CD4-positive, CD25-positive, alpha-beta regulatory T cell (primary cell): ENCODE measurements around the gene MEIG1. TPM values are rescaled to one million over a fixed set of nuclear protein-coding genes. Genes with fewer than 3 reads are reported as not detected.
"Not testable (repeated sequence)": the region's sequence is repeated elsewhere in the genome, so short reads cannot be mapped to it uniquely, and the experiment has no call there.

Experiments
- ATAC-seq, 2 donors: fragments of 150-1000 bp; cut with Tn5 transposase; one replicate each; pipeline ENCODE4 v1.10.0; 2021; ENCODE audit warnings: low read depth in 2 of 2, moderate number of reproducible peaks in 2 of 2, moderate library complexity in 1 of 2
- DNase-seq, 3 donors: peaks; one replicate each; pipeline versions ENCODE4 v3.0.0 to v3.0.0-alpha.2; 2012 to 2022; ENCODE audit warnings: mixed read lengths in 1 of 3
- H3K27ac ChIP-seq: one replicate; pipeline ENCODE4 v1.7.0; 2013; ENCODE audit warnings: mild to moderate bottlenecking, low read length; ENCODE audit not compliant: insufficient read depth, poor library complexity, severe bottlenecking
- H3K27me3 ChIP-seq: one replicate; pipeline ENCODE4 v1.7.0; 2013; ENCODE audit warnings: low read length; ENCODE audit not compliant: control insufficient read depth, insufficient read depth
- H3K36me3 ChIP-seq: one replicate; pipeline ENCODE4 v1.7.0; 2013; ENCODE audit warnings: mild to moderate bottlenecking, low read length, moderate library complexity; ENCODE audit not compliant: control insufficient read depth, insufficient read depth
- H3K4me1 ChIP-seq: 2 replicates; pipeline ENCODE4 v1.7.0; 2013; ENCODE audit warnings: mild to moderate bottlenecking, low read length; ENCODE audit not compliant: insufficient read depth, control insufficient read depth, poor library complexity, severe bottlenecking
- H3K4me3 ChIP-seq: one replicate; pipeline ENCODE4 v1.7.0; 2013; ENCODE audit warnings: low read depth, mild to moderate bottlenecking, low read length, moderate library complexity
- H3K9me3 ChIP-seq, 2 experiments: 1 replicate in 1 of 2; 2 replicates in 1 of 2; pipeline ENCODE4 v1.7.0; 2013; ENCODE audit warnings: low read length in 2 of 2, mild to moderate bottlenecking in 1 of 2, moderate library complexity in 1 of 2; ENCODE audit not compliant: control insufficient read depth in 2 of 2
- H3K27ac Mint-ChIP-seq, 3 donors: one replicate each; pipeline ENCODE4 v1.8.0; 2020 to 2022; ENCODE audit warnings: mild to moderate bottlenecking in 3 of 3, mixed read lengths in 3 of 3, moderate library complexity in 2 of 3
- H3K27me3 Mint-ChIP-seq: one replicate; pipeline ENCODE4 v1.8.0; 2022; ENCODE audit warnings: mild to moderate bottlenecking, mixed read lengths
- H3K36me3 Mint-ChIP-seq: one replicate; pipeline ENCODE4 v1.8.0; 2020; ENCODE audit warnings: mixed read lengths
- H3K4me1 Mint-ChIP-seq, 4 donors: one replicate each; pipeline ENCODE4 v1.8.0; 2020 to 2022; ENCODE audit warnings: mixed read lengths in 4 of 4, mild to moderate bottlenecking in 1 of 4
- H3K4me3 Mint-ChIP-seq, 4 donors: one replicate each; pipeline ENCODE4 v1.8.0; 2020 to 2022; ENCODE audit warnings: mild to moderate bottlenecking in 4 of 4, mixed read lengths in 4 of 4, moderate library complexity in 3 of 4
- H3K9me3 Mint-ChIP-seq, 7 donors: one replicate each; pipeline ENCODE4 v1.8.0; 2020 to 2022; ENCODE audit warnings: mixed read lengths in 7 of 7, mild to moderate bottlenecking in 3 of 7, moderate library complexity in 2 of 7
- polyA plus RNA-seq, 4 donors: library from polyadenylated mRNA; unstranded; fragments of 300-500 nt; fragmentation: Illumina TruSeq; gene quantifications; one replicate each; pipeline ENCODE4 v1.2.3, GENCODE V29; 2021
- total RNA-seq: library from RNA; stranded (reverse); gene quantifications from one replicate; pipeline ENCODE4 v1.2.3, GENCODE V29; 2022

MEIG1 gene
- total and polyA plus RNA-seq, 5 donors from 2014 or later, result 0.83 to 1.7 (median 1.5) TPM; not detected in 1

DNA sequence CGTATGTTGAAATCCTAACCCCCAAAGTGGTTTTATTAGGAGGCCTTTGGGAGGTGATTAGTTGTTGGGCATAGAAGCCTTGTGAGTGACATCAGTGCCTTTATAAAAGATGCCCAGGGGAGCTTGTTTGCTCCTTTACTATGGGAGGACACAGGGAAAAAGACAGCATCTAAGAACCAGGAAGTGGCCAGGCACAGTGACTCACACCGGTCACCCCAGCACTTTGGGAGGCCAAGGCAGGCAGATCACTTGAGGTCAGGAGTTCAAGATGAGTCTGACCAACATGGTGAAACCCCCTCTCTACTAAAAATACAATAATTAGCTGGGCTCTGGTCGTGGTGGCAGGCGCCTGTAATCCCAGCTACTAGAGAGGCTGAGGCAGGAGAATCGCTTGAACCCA lies 61.8 kb downstream of the MEIG1 start:
- not testable (repeated sequence) for H3K36me3 ChIP-seq, H3K9me3 Mint-ChIP-seq, ATAC-seq, H3K9me3 ChIP-seq, H3K27me3 Mint-ChIP-seq, H3K36me3 Mint-ChIP-seq, H3K27me3 ChIP-seq, H3K27ac Mint-ChIP-seq, H3K27ac ChIP-seq, H3K4me1 Mint-ChIP-seq, H3K4me1 ChIP-seq, H3K4me3 ChIP-seq, H3K4me3 Mint-ChIP-seq, DNase-seq

Other genes starting within 250 kb of the MEIG1 start
- 327 TPM for gene FAM107B, start 184.5 kb upstream of the MEIG1 start, total RNA-seq
- 100 to 1,000 TPM; 202 to 301 (median 262) TPM for gene FAM107B, start 184.5 kb upstream of the MEIG1 start, polyA plus RNA-seq
- 1.7 TPM for gene CDNF, start 121.4 kb upstream of the MEIG1 start, total RNA-seq
- gene CDNF, start 121.4 kb upstream of the MEIG1 start, polyA plus RNA-seq, result 1 to 10 TPM in 2 of 4 donors, under 1 TPM in 2; 0.32 to 2.1 (median 1.2) TPM
- gene HSPA14, start 121.1 kb upstream of the MEIG1 start, total RNA-seq, result 22.6 TPM
- 10 to 100 TPM; 16.0 to 26.7 (median 20.9) TPM for gene HSPA14, start 121.1 kb upstream of the MEIG1 start, polyA plus RNA-seq
- 28.9 TPM for gene MSANTD7, start 121.1 kb upstream of the MEIG1 start, total RNA-seq
- gene MSANTD7, start 121.1 kb upstream of the MEIG1 start, polyA plus RNA-seq, result 10 to 100 TPM in 1 of 4 donors, 1 to 10 TPM in 3; 8.4 to 11.7 (median 9.8) TPM
- gene SUV39H2, start 80.5 kb upstream of the MEIG1 start, total RNA-seq, result 4.3 TPM
- 1 to 10 TPM; 2.1 to 5.2 (median 3.7) TPM for gene SUV39H2, start 80.5 kb upstream of the MEIG1 start, polyA plus RNA-seq
- 24.6 TPM for gene DCLRE1C, start 5.3 kb upstream of the MEIG1 start, total RNA-seq
- 10 to 100 TPM; 18.5 to 30.5 (median 23.1) TPM for gene DCLRE1C, start 5.3 kb upstream of the MEIG1 start, polyA plus RNA-seq
- not detected for gene OLAH, start 84.6 kb downstream of the MEIG1 start, total RNA-seq
- gene OLAH, start 84.6 kb downstream of the MEIG1 start, polyA plus RNA-seq, result not detected
- gene ACBD7, start 129.4 kb downstream of the MEIG1 start, total RNA-seq, result 0.39 TPM
- gene ACBD7, start 129.4 kb downstream of the MEIG1 start, polyA plus RNA-seq, result under 1 TPM in 2 of 4 donors, not detected in 2; 0.25 to 0.49 TPM
- 9.3 TPM for gene RPP38, start 138.0 kb downstream of the MEIG1 start, total RNA-seq
- gene RPP38, start 138.0 kb downstream of the MEIG1 start, polyA plus RNA-seq, result 10 to 100 TPM; 19.6 to 38.7 (median 28.9) TPM
- 47.8 TPM for gene NMT2, start 209.3 kb downstream of the MEIG1 start, total RNA-seq
- 10 to 100 TPM; 37.1 to 50.3 (median 43.4) TPM for gene NMT2, start 209.3 kb downstream of the MEIG1 start, polyA plus RNA-seq